OCI-LY7 (cell line): ENCODE results near the gene AEN. TPM values are rescaled to one million over a fixed set of nuclear protein-coding genes. Genes with fewer than 3 reads are reported as not detected.
A peak's percentile ranks its signal among the peaks of the same experiment; 100 is the strongest.

Experiments
- BruUV-seq: library from RNA; stranded (reverse); fragments of 400-500 nt; replicated peaks from 2 replicates; lab custom pipeline; 2021; lab: Mats Ljungman, UMichigan
- CTCF ChIA-PET: fragments of 300-600 bp; sonication (Branson Sonifier 250); formaldehyde crosslinking; loops from one replicate; lab custom pipeline; 2022; ENCODE audit warnings: antibody characterized with exemption; ENCODE audit not compliant: unreplicated experiment; lab: Charles Lee
- POLR2A ChIA-PET: fragments of 300-600 bp; sonication (Branson Sonifier 250); formaldehyde crosslinking; loops from one replicate; lab custom pipeline; 2022; ENCODE audit warnings: antibody characterized with exemption; lab: Charles Lee
- DNase-seq: peaks from one replicate; pipeline ENCODE4 v3.0.0-alpha.2; 2015; ENCODE audit warnings: low spot score
- H2AFZ ChIP-seq: fragments of 200-600 bp; sonication (generic), shearing (Covaris generic); 2 replicates; pipeline ENCODE4 v1.6.1; 2014; ENCODE audit warnings: mild to moderate bottlenecking, antibody characterized with exemption, low read length, moderate library complexity
- H3K27ac ChIP-seq: fragments of 200-600 bp; sonication (generic); 2 replicates; pipeline ENCODE4 v1.5.1; 2014; ENCODE audit warnings: mixed run types, low read depth, mild to moderate bottlenecking, moderate library complexity, low read length, inconsistent platforms; ENCODE audit not compliant: poor library complexity, severe bottlenecking
- H3K36me3 ChIP-seq: fragments of 200-600 bp; sonication (generic); 2 replicates; pipeline ENCODE4 v1.6.1; 2014; ENCODE audit warnings: mild to moderate bottlenecking, antibody characterized with exemption, low read length, moderate library complexity, mixed read lengths; ENCODE audit not compliant: insufficient read depth
- H3K4me1 ChIP-seq: fragments of 200-600 bp; sonication (generic); 2 replicates; pipeline ENCODE4 v1.5.1; 2014; ENCODE audit warnings: mild to moderate bottlenecking, low read length; ENCODE audit not compliant: insufficient read depth, poor library complexity, severe bottlenecking
- H3K4me2 ChIP-seq: fragments of 200-600 bp; sonication (generic); 2 replicates; pipeline ENCODE4 v1.6.1; 2014; ENCODE audit warnings: mild to moderate bottlenecking, low read length
- H3K4me3 ChIP-seq: fragments of 200-600 bp; sonication (generic); 2 replicates; pipeline ENCODE4 v1.5.1; 2014; ENCODE audit warnings: mild to moderate bottlenecking, low read depth, low read length; ENCODE audit not compliant: poor library complexity, severe bottlenecking
- H3K79me2 ChIP-seq: fragments of 200-600 bp; sonication (generic); 2 replicates; pipeline ENCODE4 v1.6.1; 2016; ENCODE audit warnings: low read depth, mild to moderate bottlenecking, low read length, moderate library complexity, mixed read lengths; ENCODE audit not compliant: insufficient read depth
- H3K9me2 ChIP-seq: fragments of 200-600 bp; sonication (generic); 2 replicates; pipeline ENCODE4 v1.6.1; 2016; ENCODE audit warnings: mild to moderate bottlenecking, low read length, mixed read lengths; ENCODE audit not compliant: insufficient read depth
- H3K9me3 ChIP-seq: fragments of 200-600 bp; sonication (generic); 2 replicates; pipeline ENCODE4 v1.6.1; 2014; ENCODE audit warnings: mild to moderate bottlenecking, mixed run types, low read length, mixed read lengths
- H4K20me1 ChIP-seq: fragments of 200-600 bp; sonication (generic); 2 replicates; pipeline ENCODE4 v1.6.1; 2014; ENCODE audit warnings: mild to moderate bottlenecking, antibody characterized with exemption, low read length, moderate library complexity, mixed read lengths; ENCODE audit not compliant: insufficient read depth
- CTCF ChIP-seq: fragments of 200-600 bp; sonication (generic); conservative IDR thresholded peaks from 2 replicates; pipeline ENCODE4 v1.5.1; 2014; ENCODE audit warnings: mild to moderate bottlenecking, antibody characterized with exemption, low read length, moderate library complexity, mixed read lengths
- EZH2phosphoT487 ChIP-seq: fragments of 200-600 bp; sonication (generic); IDR thresholded peaks from 2 replicates; pipeline ENCODE4 v1.6.1; 2018; ENCODE audit warnings: low read depth, borderline replicate concordance, mild to moderate bottlenecking, mixed run types, antibody characterized with exemption, low read length, moderate library complexity, mixed read lengths
- intact Hi-C: fragments of 100-400 bp; cut with micrococcal nuclease; formaldehyde crosslinking; loops from one replicate; pipeline ENCODE4 v1.10.0; 2022; ENCODE audit not compliant: unreplicated experiment
- total RNA-seq, 2 experiments: library from RNA; depleted of rRNA in 1 of 2; stranded (reverse); fragments of >200 nt in 1 of 2; shearing (Covaris generic) in 1 of 2; gene quantifications; 2 replicates each; pipeline ENCODE4 v1.2.3, GENCODE V29; 2014 to 2022

AEN gene
- total RNA-seq, 2 experiments from 2014 or later = 43.1 to 66.6 TPM

GRCh38 chr15:88648357-88649214 lies 27.4 kb downstream of the AEN start:
- BruUV-seq = no TSS peak
- TF ChIP-seq CTCF (no peak), EZH2phosphoT487 (no peak)
- peaks cover 85% of the 10 kb centered on the region for H3K4me1 ChIP-seq
- H3K9me3 ChIP-seq = no peaks in the 10 kb centered on the region
- peaks cover 79% of the 10 kb centered on the region for H3K36me3 ChIP-seq
- DNase-seq = no peak
- intact Hi-C loops = no loop called here
- H4K20me1 ChIP-seq = peaks cover 3% of the 10 kb centered on the region; the same call in 1 of the 2 replicates
- H3K9me2 ChIP-seq = no peaks in the 10 kb centered on the region
- ChIA-PET CTCF (no interaction called here), POLR2A (interaction anchor here (1.6 to 2.3 kb wide), 2 partner anchors 10 to 13 kb away, joined by 4 to 25 read pairs; partner anchors contain the start of gene ISG20)
- no peak overlapping the region for H2AFZ ChIP-seq
- H3K79me2 ChIP-seq = peaks cover 41% of the 10 kb centered on the region
- peak overlapping the region; percentile 97 for H3K27ac ChIP-seq
- H3K4me2 ChIP-seq = peak overlapping the region; percentile 92
- H3K4me3 ChIP-seq = peak overlapping the region; percentile 56

GRCh38 chr15:88649286-88649733 lies 28.2 kb downstream of the AEN start:
- Histone ChIP-seq H3K4me3 (no peak overlapping the region), H3K4me2 (peak overlapping the region; percentile 92), H3K36me3 (peaks cover 81% of the 10 kb centered on the region)

More at GRCh38 chr15:88649286-88649733, 28.2 kb downstream of the AEN start:
- Histone ChIP-seq H2AFZ (no peak overlapping the region), H3K9me3 (no peaks in the 10 kb centered on the region), H3K27ac (no peak overlapping the region), H4K20me1 (peaks cover 3% of the 10 kb centered on the region; the same call in 1 of the 2 replicates), H3K79me2 (peaks cover 34% of the 10 kb centered on the region; the same call in 1 of the 2 replicates), H3K9me2 (no peaks in the 10 kb centered on the region), H3K4me1 (peaks cover 78% of the 10 kb centered on the region)
- no TSS peak for BruUV-seq
- POLR2A ChIA-PET = no interaction called here
- TF ChIP-seq EZH2phosphoT487 (no peak), CTCF (no peak)
- CTCF ChIA-PET = no interaction called here
- DNase-seq = no peak
- intact Hi-C loops = no loop called here
